GM12892 (cell line): ENCODE data around the gene PATJ.

Source experiments
- POLR2A ChIP-seq: IDR thresholded peaks from 2 replicates; pipeline ENCODE4 v1.6.1; 2011; ENCODE audit warnings: low read depth, low read length, control low read depth
- POLR2AphosphoS5 ChIP-seq: IDR thresholded peaks from 2 replicates; pipeline ENCODE4 v1.6.1; 2011; ENCODE audit warnings: low read depth, low read length, control low read depth

GRCh38 chr1:62107923-62108322 is 365.6 kb downstream of the PATJ start:
- TF ChIP-seq POLR2AphosphoS5 (no peak), POLR2A (no peak)
